GM18507 (cell line): Measurements from ENCODE around the gene ADGRG2.
"Not testable (repeated sequence)": the region's sequence is repeated elsewhere in the genome, so short reads cannot be mapped to it uniquely, and the experiment has no call there.

Experiments
- DNase-seq: peaks from one replicate; pipeline ENCODE4 v3.0.0; 2011; ENCODE audit warnings: low read depth; ENCODE audit not compliant: insufficient read length; ENCODE audit errors: extremely low spot score
- FAIRE-seq: peaks from 2 replicates; lab custom pipeline; 2011; peaks lifted over from hg19 to GRCh38; lab: Jason Lieb, UNC

ADGRG2 gene

GRCh38 chrX:19019996-19020395 is 102.3 kb downstream of the ADGRG2 start:
- FAIRE-seq (no peak), DNase-seq (no peak)

- FAIRE-seq (peak; percentile 51), DNase-seq (peak; percentile 1)
These were observed 105.0 kb downstream of the ADGRG2 start for GRCh38 chrX:19017271-19017670.

GRCh38 chrX:19016614-19017013 is 105.7 kb downstream of the ADGRG2 start:
- FAIRE-seq, DNase-seq: not testable (repeated sequence)

- FAIRE-seq (no peak), DNase-seq (no peak)
These were observed 114.4 kb downstream of the ADGRG2 start for GRCh38 chrX:19007868-19008267.

GRCh38 chrX:19007011-19007410 is 115.3 kb downstream of the ADGRG2 start:
- FAIRE-seq = no peak
- DNase-seq = no peak

- peak; percentile 33 for FAIRE-seq
- DNase-seq = no peak
These were observed 116.4 kb downstream of the ADGRG2 start for GRCh38 chrX:19005909-19006308.

GRCh38 chrX:19003756-19004155 is 118.5 kb downstream of the ADGRG2 start:
- DNase-seq = no peak

GRCh38 chrX:18998653-18999052 is 123.6 kb downstream of the ADGRG2 start:
- DNase-seq (no peak), FAIRE-seq (no peak)

More at GRCh38 chrX:19003756-19004155, 118.5 kb downstream of the ADGRG2 start:
- FAIRE-seq = no peak

GRCh38 chrX:18997916-18998315 is 124.4 kb downstream of the ADGRG2 start:
- DNase-seq (no peak), FAIRE-seq (no peak)

- DNase-seq (no peak), FAIRE-seq (no peak)
These were observed 125.7 kb downstream of the ADGRG2 start for GRCh38 chrX:18996536-18996935.

GRCh38 chrX:18995221-18995620 is 127.0 kb downstream of the ADGRG2 start:
- DNase-seq = no peak
- no peak for FAIRE-seq

- DNase-seq (no peak), FAIRE-seq (no peak)
These were observed 127.6 kb downstream of the ADGRG2 start for GRCh38 chrX:18994713-18995112.

GRCh38 chrX:18992829-18993228 is 129.4 kb downstream of the ADGRG2 start:
- no peak for FAIRE-seq
- no peak for DNase-seq

GRCh38 chrX:18985186-18985435 is 137.2 kb downstream of the ADGRG2 start:
- FAIRE-seq (no peak), DNase-seq (no peak)

- peak; percentile 62 for DNase-seq
- FAIRE-seq = peak; percentile 94
These were observed 137.7 kb downstream of the ADGRG2 start for GRCh38 chrX:18984381-18985185.

GRCh38 chrX:18983666-18984380 is 138.4 kb downstream of the ADGRG2 start, which contains the start of gene PHKA2:
Gene PHKA2, minus strand, starts transcription at chrX:18984114. Its CDS starts 182 bp downstream, at chrX:18983932.
- FAIRE-seq (peak; percentile 72), DNase-seq (no peak)

GRCh38 chrX:18981124-18981807 is 141.0 kb downstream of the ADGRG2 start:
- DNase-seq = no peak
- FAIRE-seq = no peak

GRCh38 chrX:18980262-18980661 is 142.0 kb downstream of the ADGRG2 start:
- DNase-seq, FAIRE-seq: not testable (repeated sequence)

GRCh38 chrX:18974993-18975392 is 147.3 kb downstream of the ADGRG2 start:
- FAIRE-seq (peak; percentile 35), DNase-seq (no peak)

GRCh38 chrX:18973527-18974192 is 148.6 kb downstream of the ADGRG2 start:
- no peak for DNase-seq
- FAIRE-seq = no peak
